Measurements from ENCODE around the gene NR6A1. TPM values are rescaled to one million over a fixed set of nuclear protein-coding genes. Genes with fewer than 3 reads are reported as not detected.

Gene NR6A1
- total RNA-seq, 1 experiment from 2014 or later = 6.7 TPM

- CTCF ChIA-PET = no interaction called here
- H3K4me1 Mint-ChIP-seq (ENCODE audit: low read depth, unreplicated experiment) = peaks cover 9% of the 10 kb centered on the region
- no peak for TF ChIP-seq CTCF (IDR thresholded peaks at IDR 0.05; ENCODE audit: unreplicated experiment)
- no peak for DNase-seq
- no peaks in the 10 kb centered on the region for H3K36me3 Mint-ChIP-seq (ENCODE audit: insufficient read depth, unreplicated experiment)
- peaks cover 75% of the 10 kb centered on the region for H3K27me3 Mint-ChIP-seq (ENCODE audit: unreplicated experiment)
- BruUV-seq (replicated peaks) = no TSS peak
- no peak overlapping the region for H3K27ac Mint-ChIP-seq (ENCODE audit: unreplicated experiment)
- no peaks in the 10 kb centered on the region for H3K9me3 Mint-ChIP-seq (ENCODE audit: low read depth, unreplicated experiment)
- intact Hi-C loops (cut with micrococcal nuclease; ENCODE audit: unreplicated experiment) = no loop called here
- peak overlapping the region; percentile 62 for H3K4me3 Mint-ChIP-seq (ENCODE audit: low read depth, unreplicated experiment)
Measured at GRCh38 chr9:124502711-124503702, 268.1 kb downstream of the NR6A1 start.

GRCh38 chr9:124501771-124502320 lies 269.3 kb downstream of the NR6A1 start:
- intact Hi-C loops (cut with micrococcal nuclease; ENCODE audit: unreplicated experiment) = no loop called here
- no peak for TF ChIP-seq CTCF (IDR thresholded peaks at IDR 0.05; ENCODE audit: unreplicated experiment)
- no peaks in the 10 kb centered on the region for H3K36me3 Mint-ChIP-seq (ENCODE audit: insufficient read depth, unreplicated experiment)
- no peaks in the 10 kb centered on the region for H3K9me3 Mint-ChIP-seq (ENCODE audit: low read depth, unreplicated experiment)
- no TSS peak for BruUV-seq (replicated peaks)
- no peak overlapping the region for H3K27ac Mint-ChIP-seq (ENCODE audit: unreplicated experiment)
- CTCF ChIA-PET = no interaction called here
- no peak for DNase-seq
- no peak overlapping the region for H3K4me3 Mint-ChIP-seq (ENCODE audit: low read depth, unreplicated experiment)
- peaks cover 84% of the 10 kb centered on the region for H3K27me3 Mint-ChIP-seq (ENCODE audit: unreplicated experiment)
- peaks cover 9% of the 10 kb centered on the region for H3K4me1 Mint-ChIP-seq (ENCODE audit: low read depth, unreplicated experiment)

- Mint-ChIP-seq H3K27ac (ENCODE audit: unreplicated experiment) (no peak overlapping the region), H3K36me3 (ENCODE audit: insufficient read depth, unreplicated experiment) (no peaks in the 10 kb centered on the region), H3K27me3 (ENCODE audit: unreplicated experiment) (peaks cover 84% of the 10 kb centered on the region), H3K4me1 (ENCODE audit: low read depth, unreplicated experiment) (peaks cover 9% of the 10 kb centered on the region), H3K9me3 (ENCODE audit: low read depth, unreplicated experiment) (no peaks in the 10 kb centered on the region), H3K4me3 (ENCODE audit: low read depth, unreplicated experiment) (no peak overlapping the region)
- intact Hi-C loops (cut with micrococcal nuclease; ENCODE audit: unreplicated experiment) = no loop called here
- BruUV-seq (replicated peaks) = no TSS peak
- no peak for TF ChIP-seq CTCF (IDR thresholded peaks at IDR 0.05; ENCODE audit: unreplicated experiment)
- CTCF ChIA-PET = no interaction called here
- no peak for DNase-seq
Measured at GRCh38 chr9:124500796-124501611, 270.1 kb downstream of the NR6A1 start.

DNA sequence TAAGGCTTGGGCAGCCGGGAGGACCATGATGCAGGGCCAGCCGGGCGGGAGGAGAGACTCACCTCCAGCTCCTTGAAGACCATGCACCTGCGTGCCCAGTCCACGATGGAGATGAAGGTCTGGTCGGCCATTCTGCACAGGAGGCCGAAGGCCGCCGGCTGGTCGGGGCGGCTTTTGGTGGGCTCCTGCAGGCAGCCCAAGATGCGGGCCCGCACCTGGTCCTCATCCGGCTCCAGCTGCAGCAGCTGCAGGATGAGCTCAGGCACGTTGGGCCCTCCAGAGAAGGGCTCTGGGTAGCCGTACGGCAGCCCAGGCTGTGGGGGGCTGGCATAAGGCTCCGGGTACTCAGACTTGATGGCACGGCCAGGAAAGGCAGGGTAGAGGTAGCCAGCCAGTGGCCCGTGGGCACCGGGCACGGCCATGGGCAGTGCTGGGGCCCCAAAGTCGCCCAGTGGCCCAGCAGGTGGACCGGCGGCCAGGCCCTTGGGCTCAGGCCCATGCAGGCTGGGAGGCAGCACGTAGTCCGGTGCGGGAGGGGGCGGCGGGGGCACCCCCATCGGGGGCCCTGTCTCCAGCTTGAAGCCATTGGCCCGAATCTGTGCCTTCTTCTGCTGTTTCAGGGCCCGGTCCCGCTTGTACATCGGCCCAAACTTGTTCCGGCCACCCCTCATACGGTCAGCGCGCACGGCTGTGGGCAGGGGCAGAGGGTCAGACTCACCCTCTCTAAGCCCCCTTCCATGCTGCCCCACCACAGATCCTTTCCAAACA lies 270.9 kb downstream of the NR6A1 start:
- CTCF ChIA-PET = no interaction called here
- Mint-ChIP-seq H3K4me3 (ENCODE audit: low read depth, unreplicated experiment) (no peak overlapping the region), H3K9me3 (ENCODE audit: low read depth, unreplicated experiment) (no peaks in the 10 kb centered on the region), H3K27me3 (ENCODE audit: unreplicated experiment) (peaks cover 84% of the 10 kb centered on the region), H3K36me3 (ENCODE audit: insufficient read depth, unreplicated experiment) (no peaks in the 10 kb centered on the region), H3K4me1 (ENCODE audit: low read depth, unreplicated experiment) (peaks cover 9% of the 10 kb centered on the region), H3K27ac (ENCODE audit: unreplicated experiment) (no peak overlapping the region)
- DNase-seq = no peak
- no peak for TF ChIP-seq CTCF (IDR thresholded peaks at IDR 0.05; ENCODE audit: unreplicated experiment)
- BruUV-seq (replicated peaks) = no TSS peak
- intact Hi-C loops (cut with micrococcal nuclease; ENCODE audit: unreplicated experiment) = no loop called here

Data from Calu3 (cell line).